K562 (cell line): ENCODE results near the gene USP2. TPM values are rescaled to one million over a fixed set of nuclear protein-coding genes. Genes with fewer than 3 reads are reported as not detected.

Experiments
- ATAC-seq: fragments of 200-7000 bp; cut with Tn5 transposase; 3 replicates; pipeline ENCODE4 v1.9.1; 2020; ENCODE audit warnings: moderate library complexity
- BruUV-seq: library from RNA; stranded (reverse); fragments of 400-500 nt; replicated peaks from 2 replicates; lab custom pipeline; 2021; lab: Mats Ljungman, UMichigan
- CTCF ChIA-PET: fragments of 300-600 bp; formaldehyde crosslinking; extraction: SDS; loops from one replicate; lab custom pipeline; 2021; ENCODE audit warnings: low intra/inter-chr PET ratio; lab: Yijun Ruan, JAX
- POLR2A ChIA-PET: fragments of 300-600, 350-650 bp; sonication (Branson Sonifier 250); formaldehyde crosslinking; extraction: SDS; loops from one replicate; lab custom pipeline; 2021; ENCODE audit warnings: antibody characterized with exemption, inconsistent platforms; lab: Yijun Ruan, JAX
- DNase-seq, 4 experiments: peaks; one replicate each; pipeline versions ENCODE4 v3.0.0 to v3.0.0-alpha.2; 2011 to 2018; ENCODE audit warnings: low spot score in 3 of 4, mixed read lengths in 3 of 4; ENCODE audit errors: extremely low read depth in 1 of 4
- FAIRE-seq: peaks from 2 replicates; lab custom pipeline; 2011; peaks lifted over from hg19 to GRCh38; lab: Jason Lieb, UNC
- H2AFZ ChIP-seq: 2 replicates; pipeline ENCODE4 v1.6.0; 2011; ENCODE audit warnings: low read depth, low read length, control low read depth, inconsistent platforms
- H3K27ac ChIP-seq: fragments of 200-600 bp; 3 replicates; pipeline ENCODE4 v1.8.0; 2011; ENCODE audit warnings: low read depth, mild to moderate bottlenecking, control low read depth, inconsistent platforms, low read length, moderate library complexity, mixed read lengths; ENCODE audit errors: extremely low read depth
- H3K27me3 ChIP-seq, 2 experiments: fragments of 300-600 bp in 1 of 2; 2 replicates in 1 of 2; 3 replicates in 1 of 2; pipeline versions ENCODE4 v1.6.0 to v1.8.0; 2011; ENCODE audit warnings: inconsistent platforms in 2 of 2, low read length in 2 of 2, mild to moderate bottlenecking in 1 of 2, mixed read lengths in 1 of 2, moderate library complexity in 1 of 2; ENCODE audit not compliant: control insufficient read depth in 2 of 2, insufficient read depth in 2 of 2
- H3K36me3 ChIP-seq: fragments of 300-600 bp; 3 replicates; pipeline ENCODE4 v1.8.0; 2011; ENCODE audit warnings: mild to moderate bottlenecking, low read length, inconsistent platforms; ENCODE audit not compliant: control insufficient read depth, insufficient read depth
- H3K4me1 ChIP-seq, 2 experiments: fragments of 200-600 bp in 1 of 2; replicated peaks in 1 of 2; 2 replicates in 1 of 2; 3 replicates in 1 of 2; pipeline versions ENCODE4 v1.5.1 to v1.8.0; 2011; ENCODE audit warnings: inconsistent platforms in 2 of 2, low read length in 2 of 2, mild to moderate bottlenecking in 1 of 2, mixed read lengths in 1 of 2, moderate library complexity in 1 of 2; ENCODE audit not compliant: control insufficient read depth in 2 of 2, insufficient read depth in 2 of 2
- H3K4me2 ChIP-seq: 2 replicates; pipeline ENCODE4 v1.6.1; 2011; ENCODE audit warnings: low read length, control low read depth, inconsistent platforms, mixed read lengths; ENCODE audit not compliant: insufficient read depth
- H3K4me3 ChIP-seq: fragments of 200-600 bp; sonication (generic), shearing (Covaris generic); 2 replicates; pipeline ENCODE4 v1.5.1; 2016; ENCODE audit warnings: control low read depth, inconsistent platforms
- H3K79me2 ChIP-seq: fragments of 200-600 bp; 3 replicates; pipeline ENCODE4 v1.8.0; 2011; ENCODE audit warnings: low read length, inconsistent platforms; ENCODE audit not compliant: control insufficient read depth, insufficient read depth
- H3K9ac ChIP-seq, 2 experiments: 2 replicates each; pipeline versions ENCODE4 v1.6.0 to v1.6.1; 2011; ENCODE audit warnings: low read depth in 2 of 2, low read length in 2 of 2, control low read depth in 1 of 2, inconsistent platforms in 1 of 2, mild to moderate bottlenecking in 1 of 2, mixed read lengths in 1 of 2; ENCODE audit not compliant: insufficient read depth in 1 of 2
- H3K9me1 ChIP-seq: one replicate; pipeline ENCODE4 v1.6.0; 2011; ENCODE audit warnings: inconsistent platforms, mild to moderate bottlenecking, low read length, moderate library complexity; ENCODE audit not compliant: control insufficient read depth, insufficient read depth
- H3K9me3 ChIP-seq: replicated peaks from 2 replicates; pipeline ENCODE4 v1.5.1; 2011; ENCODE audit warnings: low read depth, low read length, inconsistent platforms; ENCODE audit not compliant: control insufficient read depth, insufficient read depth
- H4K20me1 ChIP-seq: replicated peaks from 2 replicates; pipeline ENCODE4 v1.6.1; 2011; ENCODE audit warnings: low read length, inconsistent platforms, mixed read lengths; ENCODE audit not compliant: control insufficient read depth, insufficient read depth
- BHLHE40 ChIP-seq: IDR thresholded peaks from 2 replicates; pipeline ENCODE4 v1.6.1; 2011; ENCODE audit warnings: low read length, improper control_type of control experiment
- DMBX1 ChIP-seq: fragments of 250-450 bp; sonication (Bioruptor Pico); IDR thresholded peaks from 2 replicates; pipeline ENCODE4 v1.8.0; 2022; ENCODE audit warnings: inconsistent platforms, mild to moderate bottlenecking, moderate library complexity, borderline replicate concordance
- HIVEP1 ChIP-seq: fragments of 250-450 bp; sonication (Bioruptor Pico); IDR thresholded peaks from 2 replicates; pipeline ENCODE4 v1.4.0; 2020; ENCODE audit warnings: mild to moderate bottlenecking
- JUND ChIP-seq, 2 experiments: IDR thresholded peaks; 2 replicates in 1 of 2; 3 replicates in 1 of 2; pipeline ENCODE4 v1.6.1; 2011; ENCODE audit warnings: borderline replicate concordance in 2 of 2, low read depth in 2 of 2, low read length in 2 of 2, improper control_type of control experiment in 1 of 2, missing biosample characterization in 1 of 2, missing genetic modification characterization in 1 of 2, missing genetic modification reagents in 1 of 2
- MTA1 ChIP-seq: fragments of 450-650 bp; IDR thresholded peaks from 2 replicates; pipeline ENCODE4 v1.6.1; 2017; ENCODE audit warnings: borderline replicate concordance
- MTA3 ChIP-seq: fragments of 450-650 bp; formaldehyde crosslinking; IDR thresholded peaks from 2 replicates; pipeline ENCODE4 v1.6.1; 2017; ENCODE audit warnings: mild to moderate bottlenecking, borderline replicate concordance
- PKNOX1 ChIP-seq: fragments of 450-650 bp; IDR thresholded peaks from 2 replicates; pipeline ENCODE4 v1.6.1; 2016
- RCOR1 ChIP-seq, 2 experiments: IDR thresholded peaks; 2 replicates each; pipeline ENCODE4 v1.6.1; 2012; ENCODE audit warnings: low read depth in 2 of 2, low read length in 2 of 2, borderline replicate concordance in 1 of 2, improper control_type of control experiment in 1 of 2
- ZEB2 ChIP-seq: fragments of 450-650 bp; IDR thresholded peaks from 2 replicates; pipeline ENCODE4 v1.6.1; 2016
- ZNF121 ChIP-seq: sonication (generic); formaldehyde crosslinking; conservative IDR thresholded peaks from 2 replicates; pipeline ENCODE4 v1.8.0; 2022; ENCODE audit warnings: missing genetic modification reagents
- ZNF717 ChIP-seq: fragments of 250-450 bp; sonication (Bioruptor Pico); IDR thresholded peaks from 2 replicates; pipeline ENCODE4 v1.5.0; 2021
- WGBS: fragments of 100-300 bp; shearing (Covaris generic); methylation state at CpG from one replicate; pipeline ENCODE4 v1.1.6; 2016; ENCODE audit warnings: low coverage, mixed read lengths; ENCODE audit not compliant: insufficient coverage; ENCODE audit errors: missing lambda C conversion rate; 5-methylcytosine and 5-hydroxymethylcytosine counted together
- in situ Hi-C: fragments of 300-500 bp; cut with MboI; formaldehyde crosslinking; loops from 4 replicates; pipeline ENCODE4 v1.15.0; 2018; ENCODE audit warnings: inconsistent platforms, mixed read lengths
- intact Hi-C: fragments of 100-400 bp; cut with micrococcal nuclease; formaldehyde crosslinking; loops from 2 replicates; pipeline ENCODE4 v1.14.2; 2022
- polyA plus RNA-seq, 8 experiments: library from polyadenylated mRNA; depleted of rRNA in 4 of 8; stranded (reverse) in 5 of 8; unstranded in 3 of 8; fragments of >200 nt; fragmentation: Nextera tagmentation in 2 of 8; fragmentation: Illumina TruSeq in 1 of 8; extraction: Ambion mirVana in 2 of 8; extraction: Trizol in 1 of 8; gene quantifications; 2 replicates each; pipeline versions ENCODE4 v1.2.1 to v1.2.3, GENCODE V29; 2011 to 2014; ENCODE audit warnings: inconsistent platforms in 1 of 8, missing spikeins in 1 of 8
- total RNA-seq, 7 experiments: library from RNA; depleted of rRNA in 6 of 7; stranded (reverse); fragments of >200 nt in 6 of 7; fragmentation: Illumina TruSeq in 2 of 7; extraction: Trizol in 2 of 7; gene quantifications; 2 replicates each; pipeline versions ENCODE4 v1.2.1 to v1.2.3, GENCODE V29; 2011 to 2021; ENCODE audit warnings: low replicate concordance in 1 of 7
- TF ChIP-seq, protein P1 (sequence below), 2 experiments: fragments of 450-650 bp; IDR thresholded peaks; 2 replicates each; pipeline ENCODE4 v1.6.1; 2018; ENCODE audit warnings: mild to moderate bottlenecking in 2 of 2, low read depth in 1 of 2; ENCODE audit not compliant: partially characterized antibody in 2 of 2
- TF ChIP-seq, protein P2 (sequence below): fragments of 250-450 bp; sonication (Bioruptor Pico); IDR thresholded peaks from 2 replicates; pipeline ENCODE4 v1.5.0; 2022; ENCODE audit warnings: mild to moderate bottlenecking

Gene USP2
- total and polyA plus RNA-seq, 9 of the 15 experiments (the other 6 are each of a cell fraction or from before 2014, with no cell fraction given), result 2.8 to 16.9 (median 3.9) TPM

DNA sequence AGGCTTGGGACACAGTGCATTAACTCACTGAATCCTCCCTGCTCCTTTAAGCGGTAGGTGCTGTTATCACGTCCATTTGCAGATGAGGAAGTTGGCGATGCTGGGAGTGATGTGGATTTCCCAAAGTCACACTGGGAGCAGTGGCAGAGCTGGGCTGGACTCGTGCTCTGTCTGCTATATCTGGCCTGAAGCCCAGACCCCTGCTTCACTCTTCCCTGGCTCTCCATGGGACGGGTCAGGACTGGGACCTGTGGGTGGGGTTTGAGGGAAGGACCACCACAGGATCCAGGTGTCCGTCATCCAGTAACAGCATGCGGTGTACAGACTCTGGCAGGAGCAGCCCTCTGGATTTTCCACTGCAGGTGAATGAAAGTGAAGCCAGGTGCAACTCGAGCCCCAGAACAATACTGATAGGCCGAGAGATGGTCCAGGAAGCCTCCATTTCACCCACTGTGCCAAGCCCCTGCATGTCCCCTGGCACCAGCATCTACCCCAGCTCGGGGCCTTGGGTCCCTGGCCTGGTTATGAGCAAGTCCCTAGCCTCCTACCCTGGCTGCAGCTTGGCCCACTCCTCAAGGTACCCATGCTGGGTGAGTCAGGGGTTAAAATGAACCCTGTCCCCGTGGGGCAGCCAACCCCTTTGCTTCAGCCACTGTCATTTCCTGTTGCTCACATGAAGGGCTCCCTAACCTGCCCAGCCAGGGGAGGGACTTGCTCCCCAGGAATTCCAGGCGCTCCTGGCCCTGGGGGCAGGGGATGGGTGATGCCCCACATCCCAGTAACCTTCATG, 4.2 kb downstream of the USP2 start:
- POLR2A ChIA-PET, result interaction anchor here (0.6 to 6.0 kb wide), 5 partner anchors 10 to 56 kb away, joined by 3 to 34 read pairs (median 5); no protein-coding TSS in a partner anchor
- WGBS, result 39% methylated on average over 12 of the region's 12 CpGs
- H3K4me2 ChIP-seq, result peak overlapping the region; percentile 71; the same call in 1 of the 2 replicates
- TF ChIP-seq, protein P1, sequence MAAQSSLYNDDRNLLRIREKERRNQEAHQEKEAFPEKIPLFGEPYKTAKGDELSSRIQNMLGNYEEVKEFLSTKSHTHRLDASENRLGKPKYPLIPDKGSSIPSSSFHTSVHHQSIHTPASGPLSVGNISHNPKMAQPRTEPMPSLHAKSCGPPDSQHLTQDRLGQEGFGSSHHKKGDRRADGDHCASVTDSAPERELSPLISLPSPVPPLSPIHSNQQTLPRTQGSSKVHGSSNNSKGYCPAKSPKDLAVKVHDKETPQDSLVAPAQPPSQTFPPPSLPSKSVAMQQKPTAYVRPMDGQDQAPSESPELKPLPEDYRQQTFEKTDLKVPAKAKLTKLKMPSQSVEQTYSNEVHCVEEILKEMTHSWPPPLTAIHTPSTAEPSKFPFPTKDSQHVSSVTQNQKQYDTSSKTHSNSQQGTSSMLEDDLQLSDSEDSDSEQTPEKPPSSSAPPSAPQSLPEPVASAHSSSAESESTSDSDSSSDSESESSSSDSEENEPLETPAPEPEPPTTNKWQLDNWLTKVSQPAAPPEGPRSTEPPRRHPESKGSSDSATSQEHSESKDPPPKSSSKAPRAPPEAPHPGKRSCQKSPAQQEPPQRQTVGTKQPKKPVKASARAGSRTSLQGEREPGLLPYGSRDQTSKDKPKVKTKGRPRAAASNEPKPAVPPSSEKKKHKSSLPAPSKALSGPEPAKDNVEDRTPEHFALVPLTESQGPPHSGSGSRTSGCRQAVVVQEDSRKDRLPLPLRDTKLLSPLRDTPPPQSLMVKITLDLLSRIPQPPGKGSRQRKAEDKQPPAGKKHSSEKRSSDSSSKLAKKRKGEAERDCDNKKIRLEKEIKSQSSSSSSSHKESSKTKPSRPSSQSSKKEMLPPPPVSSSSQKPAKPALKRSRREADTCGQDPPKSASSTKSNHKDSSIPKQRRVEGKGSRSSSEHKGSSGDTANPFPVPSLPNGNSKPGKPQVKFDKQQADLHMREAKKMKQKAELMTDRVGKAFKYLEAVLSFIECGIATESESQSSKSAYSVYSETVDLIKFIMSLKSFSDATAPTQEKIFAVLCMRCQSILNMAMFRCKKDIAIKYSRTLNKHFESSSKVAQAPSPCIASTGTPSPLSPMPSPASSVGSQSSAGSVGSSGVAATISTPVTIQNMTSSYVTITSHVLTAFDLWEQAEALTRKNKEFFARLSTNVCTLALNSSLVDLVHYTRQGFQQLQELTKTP (IDR thresholded peaks at IDR 0.05; ENCODE audit: low read depth in 1 of 2, partially characterized antibody in 2 of 2), result no peak
- TF ChIP-seq PKNOX1, result peak; percentile 33; the same call in 1 of the 2 replicates
- TF ChIP-seq, protein P2, sequence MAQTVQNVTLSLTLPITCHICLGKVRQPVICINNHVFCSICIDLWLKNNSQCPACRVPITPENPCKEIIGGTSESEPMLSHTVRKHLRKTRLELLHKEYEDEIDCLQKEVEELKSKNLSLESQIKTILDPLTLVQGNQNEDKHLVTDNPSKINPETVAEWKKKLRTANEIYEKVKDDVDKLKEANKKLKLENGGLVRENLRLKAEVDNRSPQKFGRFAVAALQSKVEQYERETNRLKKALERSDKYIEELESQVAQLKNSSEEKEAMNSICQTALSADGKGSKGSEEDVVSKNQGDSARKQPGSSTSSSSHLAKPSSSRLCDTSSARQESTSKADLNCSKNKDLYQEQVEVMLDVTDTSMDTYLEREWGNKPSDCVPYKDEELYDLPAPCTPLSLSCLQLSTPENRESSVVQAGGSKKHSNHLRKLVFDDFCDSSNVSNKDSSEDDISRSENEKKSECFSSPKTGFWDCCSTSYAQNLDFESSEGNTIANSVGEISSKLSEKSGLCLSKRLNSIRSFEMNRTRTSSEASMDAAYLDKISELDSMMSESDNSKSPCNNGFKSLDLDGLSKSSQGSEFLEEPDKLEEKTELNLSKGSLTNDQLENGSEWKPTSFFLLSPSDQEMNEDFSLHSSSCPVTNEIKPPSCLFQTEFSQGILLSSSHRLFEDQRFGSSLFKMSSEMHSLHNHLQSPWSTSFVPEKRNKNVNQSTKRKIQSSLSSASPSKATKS (CRISPR knock-in tag), result no peak
- no peak for TF ChIP-seq JUND (IDR thresholded peaks at IDR 0.05; ENCODE audit: borderline replicate concordance, low read depth, low read length)
- TF ChIP-seq JUND (tag; IDR thresholded peaks at IDR 0.05; ENCODE audit: borderline replicate concordance, low read depth, low read length), result peak; percentile 27; the same call in 1 of the 3 replicates
- TF ChIP-seq ZEB2, result peak; percentile 47; the same call in 1 of the 2 replicates
- TF ChIP-seq ZNF717 (CRISPR knock-in tag), result no peak
- TF ChIP-seq MTA3, result peak; percentile 34; the same call in 1 of the 2 replicates
- TF ChIP-seq DMBX1 (CRISPR knock-in tag), result no peak
- peak in 1 of 2 experiments; percentile 43; a peak in 1 of 4 replicates for TF ChIP-seq RCOR1 (IDR thresholded peaks at IDR 0.05; ENCODE audit: borderline replicate concordance in 1 of 2, low read depth in 2 of 2, low read length in 2 of 2)
- 0 out of 2 replicates have a peak, but pooled peaks have one; percentile 15 for TF ChIP-seq ZNF121
- TF ChIP-seq HIVEP1, result no peak
- peak; percentile 25; the same call in 1 of the 2 replicates for TF ChIP-seq MTA1
- TF ChIP-seq BHLHE40, result peak; percentile 31; the same call in 1 of the 2 replicates

More for the DNA sequence above, 4.2 kb downstream of the USP2 start:
- H3K36me3 ChIP-seq, result peaks cover 17% of the 10 kb centered on the region; the same call in 1 of the 3 replicates
- FAIRE-seq (peak; percentile 81), DNase-seq (peak in 3 of 4 experiments; percentile 4 to 44 (median 9)), ATAC-seq (no peak)
- H3K27ac ChIP-seq, result peak overlapping the region; percentile 25; the same call in 2 of the 3 replicates
- H3K9me3 ChIP-seq, result no peaks in the 10 kb centered on the region
- no peaks in the 10 kb centered on the region for H3K9me1 ChIP-seq
- peak overlapping the region; percentile 2 to 73; a peak in 2 of 4 replicates for H3K9ac ChIP-seq
- H3K79me2 ChIP-seq, result peaks cover 27% of the 10 kb centered on the region
- no peak overlapping the region for H3K4me3 ChIP-seq
- no peaks in the 10 kb centered on the region for H3K27me3 ChIP-seq
- in situ Hi-C loops, result no loop called here
- intact Hi-C loops, result loop anchor here (5.0 kb wide), 1 partner anchor 270 kb away; the partner anchor contains the start of gene C2CD2L
- CTCF ChIA-PET, result no interaction called here
- no TSS peak for BruUV-seq
- H2AFZ ChIP-seq, result no peak overlapping the region
- H4K20me1 ChIP-seq, result peaks cover 5% of the 10 kb centered on the region; the same call in 1 of the 2 replicates
- H3K4me1 ChIP-seq, result peaks cover 65 to 87% of the 10 kb centered on the region in 2 experiments
